ENCODE results near the gene CTIF.

The CTIF gene

DNA sequence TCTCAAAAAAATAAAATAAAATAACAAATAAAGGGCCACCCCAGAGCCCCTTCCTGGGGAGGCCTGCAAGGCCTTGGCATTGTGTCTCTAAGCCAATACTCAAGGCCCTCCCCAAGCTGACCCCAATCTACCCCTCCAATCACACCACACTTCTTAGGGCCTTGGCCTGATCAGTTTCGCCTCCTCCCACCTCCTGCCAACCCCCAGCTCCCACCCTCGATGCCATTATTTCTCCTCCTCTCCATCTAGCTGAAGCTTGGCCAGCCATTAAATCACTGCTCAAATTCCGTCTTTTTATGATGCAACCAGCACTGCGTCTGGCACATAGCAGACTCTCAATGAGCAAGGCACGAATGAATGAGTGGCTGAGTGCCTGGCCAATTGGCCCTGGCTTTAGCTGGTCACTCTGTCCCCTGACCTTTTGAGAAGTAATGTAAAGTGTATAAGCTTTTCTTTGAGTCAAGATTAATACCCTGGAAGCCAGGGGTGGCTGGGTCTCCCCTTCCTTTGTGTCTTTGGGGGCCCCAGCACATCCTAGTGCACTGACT, 356.0 kb downstream of the CTIF start:
- Histone ChIP-seq H3K36me3 (no peaks in the 10 kb centered on the region), H3K27me3 (no peaks in the 10 kb centered on the region), H3K4me1 (ENCODE audit: control insufficient read depth in 1 of 2, insufficient read depth in 1 of 2, low read depth in 1 of 2, low read length in 1 of 2) (peaks cover 20 to 28% of the 10 kb centered on the region in 2 experiments), H3K4me3 (ENCODE audit: low read depth in 1 of 2, low read length in 1 of 2) (no peak overlapping the region), H3K27ac (no peak overlapping the region), H3K9me3 (no peaks in the 10 kb centered on the region)
- no peak for TF ChIP-seq CTCF (IDR thresholded peaks at IDR 0.05)

DNA sequence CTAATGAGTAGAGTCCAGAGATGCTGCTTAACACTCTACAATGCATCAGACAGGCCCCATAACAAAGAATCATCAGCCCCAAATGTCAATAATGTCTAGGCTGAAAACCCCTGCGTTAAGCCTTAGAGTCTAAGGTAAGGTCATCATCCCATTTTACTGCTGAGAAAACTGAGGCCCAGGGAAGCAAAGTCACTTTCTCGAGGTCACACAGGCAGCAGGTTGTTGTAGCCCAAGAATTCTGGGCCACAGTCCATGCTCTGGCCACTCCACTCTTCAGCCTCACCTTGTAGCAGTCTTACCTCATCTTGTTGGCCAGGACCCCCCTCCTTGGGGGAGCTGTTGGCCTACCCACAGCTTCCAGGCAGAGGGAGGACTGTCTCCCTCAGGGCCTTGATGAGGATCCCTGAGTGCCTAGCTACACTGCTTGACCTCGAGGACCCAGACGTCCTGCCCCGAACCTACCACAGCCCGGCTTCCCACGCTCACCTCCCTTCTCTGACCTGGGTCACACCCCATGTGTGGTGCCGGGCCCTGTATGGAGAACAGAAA, 357.6 kb downstream of the CTIF start:
- Histone ChIP-seq H3K4me1 (ENCODE audit: control insufficient read depth in 1 of 2, insufficient read depth in 1 of 2, low read depth in 1 of 2, low read length in 1 of 2) (peaks cover 21 to 29% of the 10 kb centered on the region in 2 experiments), H3K27me3 (no peaks in the 10 kb centered on the region), H3K27ac (peak overlapping the region; percentile 82), H3K36me3 (no peaks in the 10 kb centered on the region), H3K9me3 (no peaks in the 10 kb centered on the region), H3K4me3 (ENCODE audit: low read depth in 1 of 2, low read length in 1 of 2) (peak overlapping the region; percentile 19 to 41)
- TF ChIP-seq CTCF (IDR thresholded peaks at IDR 0.05) = no peak

DNA sequence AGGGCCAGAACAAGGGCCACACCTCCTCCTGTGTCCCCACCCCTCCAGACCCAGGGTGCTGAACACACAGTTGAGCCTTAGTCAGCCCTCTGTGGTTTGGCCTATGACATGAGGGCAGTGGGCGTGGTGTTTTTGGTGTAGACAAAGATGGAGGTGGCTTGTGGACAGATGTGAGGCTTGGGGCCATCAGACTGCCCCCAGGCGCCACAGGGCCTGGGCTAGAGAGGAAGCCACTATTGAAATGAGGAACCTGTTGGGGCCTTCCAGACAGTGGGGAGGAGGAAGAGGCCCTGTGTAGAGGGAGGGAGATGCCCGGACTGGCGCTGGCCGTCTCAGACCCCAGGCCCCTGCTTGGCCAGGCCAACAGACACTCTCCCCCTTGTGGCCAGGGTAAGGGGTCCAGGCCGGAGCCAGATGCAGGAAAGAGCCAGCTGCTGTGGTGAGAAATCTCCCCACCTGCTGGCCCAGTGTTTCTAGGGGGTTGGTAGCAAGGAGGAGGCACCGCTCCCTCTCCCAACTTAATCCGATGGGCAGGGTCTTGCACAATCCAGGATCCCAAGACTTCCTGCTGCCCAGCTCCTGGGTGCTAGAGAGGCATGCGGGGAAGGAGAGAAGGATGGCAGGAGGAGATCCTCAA, 358.2 kb downstream of the CTIF start:
- Histone ChIP-seq H3K27me3 (no peaks in the 10 kb centered on the region), H3K36me3 (no peaks in the 10 kb centered on the region), H3K9me3 (no peaks in the 10 kb centered on the region), H3K27ac (peak overlapping the region; percentile 82), H3K4me1 (ENCODE audit: control insufficient read depth in 1 of 2, insufficient read depth in 1 of 2, low read depth in 1 of 2, low read length in 1 of 2) (peaks cover 27 to 35% of the 10 kb centered on the region in 2 experiments), H3K4me3 (ENCODE audit: low read depth in 1 of 2, low read length in 1 of 2) (peak overlapping the region; percentile 19 to 41)
- TF ChIP-seq CTCF (IDR thresholded peaks at IDR 0.05) = no peak

DNA sequence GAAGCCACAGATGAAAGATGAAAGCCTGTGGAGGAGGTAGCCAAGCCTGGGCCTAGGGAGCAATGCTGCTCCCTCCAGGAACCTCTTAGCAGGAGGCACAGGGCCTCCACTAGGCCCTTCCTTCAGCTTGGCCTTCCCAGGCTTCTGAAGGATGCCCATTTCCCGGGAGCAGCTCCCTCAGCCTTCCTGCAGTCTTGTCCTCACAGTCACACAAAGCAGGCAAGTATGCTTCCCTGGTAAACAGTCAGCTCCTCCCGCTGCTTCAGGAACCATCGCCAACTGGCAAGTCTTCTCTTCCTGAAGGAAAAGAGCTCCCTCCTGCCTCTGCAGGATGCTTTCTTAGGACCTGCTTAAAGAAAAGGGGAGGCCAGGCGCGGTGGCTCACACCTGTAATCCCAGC, 358.7 kb downstream of the CTIF start:
- Histone ChIP-seq H3K4me1 (ENCODE audit: control insufficient read depth in 1 of 2, insufficient read depth in 1 of 2, low read depth in 1 of 2, low read length in 1 of 2) (peaks cover 29 to 37% of the 10 kb centered on the region in 2 experiments), H3K27ac (peak overlapping the region; percentile 82), H3K9me3 (no peaks in the 10 kb centered on the region), H3K27me3 (no peaks in the 10 kb centered on the region), H3K4me3 (ENCODE audit: low read depth in 1 of 2, low read length in 1 of 2) (peak overlapping the region; percentile 19 to 41), H3K36me3 (no peaks in the 10 kb centered on the region)
- no peak for TF ChIP-seq CTCF (IDR thresholded peaks at IDR 0.05)

DNA sequence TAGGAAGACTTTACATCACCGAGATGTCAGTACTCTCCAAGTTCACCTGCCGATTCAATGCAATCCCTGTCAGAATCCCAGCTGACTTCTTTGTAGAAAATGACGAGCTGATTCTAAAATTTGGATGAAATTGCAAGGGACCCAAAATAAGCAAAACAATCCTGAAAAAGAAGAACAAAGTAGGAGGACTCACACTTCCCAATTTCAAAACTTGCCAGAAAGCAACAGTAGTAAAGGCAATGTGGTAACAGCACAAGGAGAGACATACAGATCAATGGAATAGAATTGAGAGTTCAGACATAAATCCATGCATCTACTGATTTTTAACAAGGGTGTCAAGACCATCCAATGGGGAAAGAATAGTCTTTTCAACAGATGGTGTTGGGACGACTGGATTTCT, 359.7 kb downstream of the CTIF start:
- Histone ChIP-seq H3K27me3 (no peaks in the 10 kb centered on the region), H3K9me3 (no peaks in the 10 kb centered on the region), H3K36me3 (no peaks in the 10 kb centered on the region), H3K4me3 (ENCODE audit: low read depth in 1 of 2, low read length in 1 of 2) (no peak overlapping the region), H3K27ac (no peak overlapping the region), H3K4me1 (ENCODE audit: control insufficient read depth in 1 of 2, insufficient read depth in 1 of 2, low read depth in 1 of 2, low read length in 1 of 2) (peaks cover 29 to 37% of the 10 kb centered on the region in 2 experiments)
- no peak for TF ChIP-seq CTCF (IDR thresholded peaks at IDR 0.05)
